WERI-Rb-1 (cell line): ENCODE measurements around the gene SCRT2.

Experiments used
- DNase-seq: peaks from one replicate; pipeline ENCODE4 v3.0.0-alpha.2; 2020
- H3K27ac ChIP-seq: fragments of 250-450 bp; sonication (Bioruptor Pico); 2 replicates; pipeline ENCODE4 v1.5.1; 2020; ENCODE audit warnings: mild to moderate bottlenecking, moderate library complexity
- H3K27me3 ChIP-seq: fragments of 250-450 bp; sonication (Bioruptor Pico); 2 replicates; pipeline ENCODE4 v1.5.1; 2021; ENCODE audit warnings: mild to moderate bottlenecking, low read depth, moderate library complexity; ENCODE audit not compliant: insufficient read depth, severe bottlenecking
- H3K36me3 ChIP-seq: fragments of 250-450 bp; sonication (Bioruptor Pico); 2 replicates; pipeline ENCODE4 v1.5.1; 2020; ENCODE audit warnings: mild to moderate bottlenecking, moderate library complexity
- H3K4me3 ChIP-seq: 2 replicates; pipeline ENCODE4 v1.5.1; 2011; ENCODE audit warnings: low read depth, mild to moderate bottlenecking, control low read depth, low read length
- H3K9me3 ChIP-seq: fragments of 250-450 bp; sonication (Bioruptor Pico); 2 replicates; pipeline ENCODE4 v1.5.1; 2021; ENCODE audit warnings: mild to moderate bottlenecking, moderate library complexity; ENCODE audit not compliant: severe bottlenecking
- CTCF ChIP-seq: IDR thresholded peaks from 2 replicates; pipeline ENCODE4 v1.5.1; 2011; ENCODE audit warnings: low read depth, mild to moderate bottlenecking, control low read depth, inconsistent platforms, low read length

SCRT2 gene

GRCh38 chr20:651713-652614, 23.6 kb downstream of the SCRT2 start:
- no peak for TF ChIP-seq CTCF
- Histone ChIP-seq H3K27me3 (no peaks in the 10 kb centered on the region), H3K9me3 (no peaks in the 10 kb centered on the region), H3K36me3 (peaks cover 33% of the 10 kb centered on the region), H3K4me3 (peak overlapping the region; percentile 51), H3K27ac (no peak overlapping the region)
- no peak for DNase-seq

- Histone ChIP-seq H3K36me3 (peaks cover 35% of the 10 kb centered on the region), H3K9me3 (no peaks in the 10 kb centered on the region), H3K27me3 (no peaks in the 10 kb centered on the region), H3K27ac (no peak overlapping the region), H3K4me3 (no peak overlapping the region)
- no peak for DNase-seq
- TF ChIP-seq CTCF, result no peak
These were observed 24.6 kb downstream of the SCRT2 start for GRCh38 chr20:650954-651353.

GRCh38 chr20:650281-650680, 25.3 kb downstream of the SCRT2 start:
- DNase-seq, result no peak
- Histone ChIP-seq H3K9me3 (no peaks in the 10 kb centered on the region), H3K4me3 (no peak overlapping the region), H3K27ac (no peak overlapping the region), H3K27me3 (no peaks in the 10 kb centered on the region), H3K36me3 (peaks cover 35% of the 10 kb centered on the region)
- TF ChIP-seq CTCF, result no peak

GRCh38 chr20:647479-648019, 28.1 kb downstream of the SCRT2 start:
- no peak for DNase-seq
- no peak overlapping the region for H3K27ac ChIP-seq

GRCh38 chr20:646868-647233, 28.8 kb downstream of the SCRT2 start:
- TF ChIP-seq CTCF, result no peak
- Histone ChIP-seq H3K9me3 (no peaks in the 10 kb centered on the region), H3K27ac (no peak overlapping the region), H3K4me3 (no peak overlapping the region), H3K27me3 (no peaks in the 10 kb centered on the region), H3K36me3 (peaks cover 35% of the 10 kb centered on the region)
- DNase-seq, result no peak

More at GRCh38 chr20:647479-648019, 28.1 kb downstream of the SCRT2 start:
- H3K27me3 ChIP-seq, result no peaks in the 10 kb centered on the region
- no peaks in the 10 kb centered on the region for H3K9me3 ChIP-seq
- peaks cover 35% of the 10 kb centered on the region for H3K36me3 ChIP-seq
- no peak overlapping the region for H3K4me3 ChIP-seq
- no peak for TF ChIP-seq CTCF
